Osteocyte (in vitro differentiated cells): ENCODE data around the gene RGL4. TPM values are rescaled to one million over a fixed set of nuclear protein-coding genes. Genes with fewer than 3 reads are reported as not detected.
"Not testable (repeated sequence)": the region's sequence is repeated elsewhere in the genome, so short reads cannot be mapped to it uniquely, and the experiment has no call there.

ENCODE experiments used
- DNase-seq: peaks from one replicate; pipeline ENCODE4 v3.0.0; 2021; ENCODE audit warnings: mixed read lengths; ENCODE audit not compliant: unreplicated experiment; ENCODE audit errors: extremely low spot score
- H3K27ac Mint-ChIP-seq: one replicate; pipeline ENCODE4 v1.8.0; 2021; ENCODE audit warnings: mild to moderate bottlenecking, mixed read lengths; ENCODE audit not compliant: unreplicated experiment
- H3K27me3 Mint-ChIP-seq: one replicate; pipeline ENCODE4 v1.8.0; 2021; ENCODE audit warnings: mixed read lengths; ENCODE audit not compliant: unreplicated experiment
- H3K36me3 Mint-ChIP-seq: one replicate; pipeline ENCODE4 v1.8.0; 2021; ENCODE audit warnings: mixed read lengths; ENCODE audit not compliant: unreplicated experiment
- H3K4me1 Mint-ChIP-seq: one replicate; pipeline ENCODE4 v1.8.0; 2021; ENCODE audit warnings: mixed read lengths; ENCODE audit not compliant: unreplicated experiment
- H3K4me3 Mint-ChIP-seq: one replicate; pipeline ENCODE4 v1.8.0; 2021; ENCODE audit warnings: mild to moderate bottlenecking, moderate library complexity, mixed read lengths; ENCODE audit not compliant: unreplicated experiment
- H3K9me3 Mint-ChIP-seq: one replicate; pipeline ENCODE4 v1.8.0; 2021; ENCODE audit warnings: mixed read lengths; ENCODE audit not compliant: unreplicated experiment
- total RNA-seq: library from RNA; stranded (reverse); gene quantifications from 2 replicates; pipeline ENCODE4 v1.2.1, GENCODE V29; 2021
- TF ChIP-seq, protein P1 (sequence below): fragments of 200-600 bp; sonication (generic); IDR thresholded peaks from 2 replicates; pipeline ENCODE4 v1.5.0; 2021; ENCODE audit warnings: antibody characterized with exemption, mild to moderate bottlenecking, moderate library complexity

RGL4 gene
- total RNA-seq, 1 donor from 2014 or later = not detected

DNA sequence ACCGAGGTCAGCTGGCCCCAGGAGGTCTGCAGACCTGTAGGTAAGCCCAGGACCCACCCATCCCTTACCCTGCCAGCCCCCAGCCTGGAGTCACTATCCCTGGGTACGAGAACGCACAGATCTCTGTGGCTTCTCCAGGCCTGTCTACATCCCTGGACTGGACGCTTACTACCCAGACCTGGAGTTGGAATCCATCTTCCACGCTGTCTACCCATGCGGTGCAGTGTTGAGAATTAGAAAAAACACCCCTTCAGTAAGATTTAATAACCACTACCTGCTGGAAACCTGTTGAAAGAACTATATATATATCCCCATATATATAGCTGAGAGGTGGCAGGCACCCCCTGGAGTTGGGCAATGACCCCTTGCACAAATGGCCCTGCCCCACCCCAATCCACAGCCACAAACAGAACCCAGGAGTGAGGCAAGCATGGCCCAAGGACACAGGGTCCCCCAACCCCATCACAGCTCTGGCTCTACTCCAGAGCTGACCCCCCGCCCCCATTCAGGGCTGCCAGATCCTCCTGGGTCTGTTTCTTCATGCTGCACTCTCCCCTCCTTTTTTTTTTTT lies 17.7 kb upstream of the RGL4 start:
- TF ChIP-seq, protein P1, sequence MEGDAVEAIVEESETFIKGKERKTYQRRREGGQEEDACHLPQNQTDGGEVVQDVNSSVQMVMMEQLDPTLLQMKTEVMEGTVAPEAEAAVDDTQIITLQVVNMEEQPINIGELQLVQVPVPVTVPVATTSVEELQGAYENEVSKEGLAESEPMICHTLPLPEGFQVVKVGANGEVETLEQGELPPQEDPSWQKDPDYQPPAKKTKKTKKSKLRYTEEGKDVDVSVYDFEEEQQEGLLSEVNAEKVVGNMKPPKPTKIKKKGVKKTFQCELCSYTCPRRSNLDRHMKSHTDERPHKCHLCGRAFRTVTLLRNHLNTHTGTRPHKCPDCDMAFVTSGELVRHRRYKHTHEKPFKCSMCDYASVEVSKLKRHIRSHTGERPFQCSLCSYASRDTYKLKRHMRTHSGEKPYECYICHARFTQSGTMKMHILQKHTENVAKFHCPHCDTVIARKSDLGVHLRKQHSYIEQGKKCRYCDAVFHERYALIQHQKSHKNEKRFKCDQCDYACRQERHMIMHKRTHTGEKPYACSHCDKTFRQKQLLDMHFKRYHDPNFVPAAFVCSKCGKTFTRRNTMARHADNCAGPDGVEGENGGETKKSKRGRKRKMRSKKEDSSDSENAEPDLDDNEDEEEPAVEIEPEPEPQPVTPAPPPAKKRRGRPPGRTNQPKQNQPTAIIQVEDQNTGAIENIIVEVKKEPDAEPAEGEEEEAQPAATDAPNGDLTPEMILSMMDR = no peak
- no peak overlapping the region for H3K27ac Mint-ChIP-seq
- no peak overlapping the region for H3K4me3 Mint-ChIP-seq
- no peaks in the 10 kb centered on the region for H3K27me3 Mint-ChIP-seq
- H3K36me3 Mint-ChIP-seq = peaks cover 3% of the 10 kb centered on the region
- H3K4me1 Mint-ChIP-seq = no peaks in the 10 kb centered on the region
- DNase-seq = no peak
- no peaks in the 10 kb centered on the region for H3K9me3 Mint-ChIP-seq

DNA sequence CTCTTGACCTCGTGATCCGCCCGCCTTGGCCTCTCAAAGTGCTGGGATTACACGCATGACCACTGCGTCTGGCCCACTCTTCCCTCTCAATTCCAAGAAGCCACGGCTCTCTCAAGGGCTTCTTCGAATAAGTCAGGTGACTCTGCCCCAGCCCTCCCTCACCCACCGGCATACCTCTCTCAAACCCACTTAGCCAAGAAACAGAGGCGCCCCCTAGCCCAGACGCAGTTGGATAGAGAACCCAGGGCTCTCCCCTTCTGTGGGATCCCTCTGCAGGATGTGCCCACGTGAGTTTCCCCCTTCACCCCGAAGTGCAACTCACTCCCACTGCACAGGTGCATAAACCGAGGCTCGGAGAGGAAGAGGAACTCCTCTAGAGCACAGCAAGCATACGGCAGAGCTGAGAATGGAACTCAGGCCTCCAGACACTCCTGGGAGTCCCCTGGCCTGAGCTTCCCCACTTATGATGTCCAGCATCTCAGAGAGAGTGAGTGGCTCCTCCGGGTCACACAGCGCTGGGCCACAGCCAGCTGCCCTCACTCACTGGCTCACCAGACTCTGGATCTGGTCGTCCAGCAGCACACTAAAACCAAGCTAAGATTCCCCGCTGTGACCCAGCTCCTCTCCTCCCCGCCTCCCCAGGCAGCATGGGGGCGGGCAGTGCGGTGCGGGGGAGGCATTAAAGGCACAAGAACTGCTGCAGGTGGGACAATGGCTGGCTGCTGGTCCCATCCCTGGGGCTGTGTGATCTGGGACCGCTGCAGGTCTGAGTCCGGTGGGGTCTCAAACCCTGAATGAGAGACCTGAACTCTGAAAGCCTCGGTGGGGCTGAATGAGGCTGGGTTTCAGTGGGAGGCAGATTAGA lies 16.8 kb upstream of the RGL4 start:
- Mint-ChIP-seq H3K27me3 (no peaks in the 10 kb centered on the region), H3K9me3 (no peaks in the 10 kb centered on the region), H3K27ac (no peak overlapping the region), H3K4me3 (no peak overlapping the region), H3K4me1 (no peaks in the 10 kb centered on the region), H3K36me3 (peaks cover 3% of the 10 kb centered on the region)
- DNase-seq = no peak
- TF ChIP-seq, protein P1 = no peak

DNA sequence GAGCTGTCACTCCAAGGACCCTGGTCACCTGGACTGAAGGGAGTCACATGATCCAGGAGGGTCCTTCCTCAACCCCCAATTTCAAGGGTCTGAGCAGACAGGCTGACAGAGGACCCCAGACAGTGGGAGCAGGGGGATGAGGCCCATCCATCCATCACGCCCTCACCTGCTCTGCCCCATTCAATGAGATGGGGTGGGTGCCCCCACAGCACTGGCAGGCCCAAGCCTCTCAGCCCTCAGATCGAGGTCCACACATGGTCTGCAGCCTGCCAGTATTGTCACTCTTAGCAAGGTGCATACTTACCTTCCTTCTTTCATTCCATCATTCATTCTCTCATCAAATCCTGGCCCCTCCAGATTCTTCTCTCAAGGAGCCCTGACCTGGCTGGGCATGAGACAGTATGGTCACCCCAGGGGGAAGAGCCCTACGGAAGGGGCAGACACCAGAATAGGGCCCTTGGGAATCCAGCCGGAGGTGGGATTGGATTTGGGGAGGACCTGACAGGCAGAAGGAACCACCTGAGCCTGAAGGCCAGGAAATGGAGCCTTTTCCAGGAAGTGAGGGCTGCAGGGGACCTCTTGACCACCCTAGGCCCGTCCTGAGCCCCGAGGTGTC lies 15.8 kb upstream of the RGL4 start:
- DNase-seq, H3K4me1 Mint-ChIP-seq, H3K9me3 Mint-ChIP-seq: not testable (repeated sequence)

DNA sequence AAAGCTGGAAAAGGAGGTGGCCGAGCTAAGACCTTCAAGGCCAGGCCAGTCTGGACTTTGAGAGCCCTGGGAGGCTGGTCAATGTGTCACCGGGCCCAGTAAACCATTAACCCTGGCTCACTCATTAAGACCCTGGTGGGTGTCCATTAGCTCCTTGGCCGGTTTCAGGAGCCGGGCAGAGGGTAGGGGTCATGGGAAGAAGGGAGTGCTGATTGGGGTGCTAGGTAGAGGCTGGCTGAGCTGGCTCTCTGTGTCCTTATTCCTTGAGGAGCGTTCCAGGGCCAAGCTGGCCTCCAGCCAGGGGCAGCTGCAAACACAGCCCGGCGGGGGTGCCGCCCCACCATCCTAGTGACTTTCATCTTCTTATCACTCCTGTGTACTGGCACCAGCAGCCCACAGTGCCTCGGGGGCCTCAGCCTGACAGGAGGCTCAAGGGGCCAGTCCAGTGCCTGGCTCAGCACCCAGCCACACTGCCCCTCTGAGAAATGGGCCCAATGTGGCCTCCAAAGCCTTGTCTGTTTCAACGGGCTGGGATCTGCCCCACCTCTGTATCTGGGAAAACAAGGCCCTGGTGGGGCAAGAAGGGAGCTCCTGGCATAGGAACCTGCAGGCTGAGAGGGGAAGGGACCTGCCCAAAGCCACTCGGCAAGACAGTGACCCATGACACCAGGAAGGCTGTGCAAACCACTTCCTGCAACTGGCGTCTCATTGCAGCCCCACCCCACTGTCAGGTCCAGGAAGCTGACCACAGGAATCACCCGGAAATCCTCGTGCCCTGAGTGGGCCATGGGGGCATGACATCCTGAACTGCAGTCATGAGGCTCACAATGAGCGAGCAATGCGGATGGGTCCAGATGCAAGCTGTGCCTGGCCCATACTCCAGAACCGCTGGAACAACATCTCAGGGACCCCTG lies 15.1 kb upstream of the RGL4 start:
- DNase-seq = no peak
- no peaks in the 10 kb centered on the region for H3K27me3 Mint-ChIP-seq
- no peaks in the 10 kb centered on the region for H3K9me3 Mint-ChIP-seq
- TF ChIP-seq, protein P1 = no peak
- H3K36me3 Mint-ChIP-seq = peaks cover 9% of the 10 kb centered on the region
- no peak overlapping the region for H3K27ac Mint-ChIP-seq
- no peaks in the 10 kb centered on the region for H3K4me1 Mint-ChIP-seq
- H3K4me3 Mint-ChIP-seq = no peak overlapping the region

More for the DNA sequence above, 15.8 kb upstream of the RGL4 start:
- not testable (repeated sequence) for H3K27me3 Mint-ChIP-seq, H3K27ac Mint-ChIP-seq, H3K4me3 Mint-ChIP-seq, H3K36me3 Mint-ChIP-seq

DNA sequence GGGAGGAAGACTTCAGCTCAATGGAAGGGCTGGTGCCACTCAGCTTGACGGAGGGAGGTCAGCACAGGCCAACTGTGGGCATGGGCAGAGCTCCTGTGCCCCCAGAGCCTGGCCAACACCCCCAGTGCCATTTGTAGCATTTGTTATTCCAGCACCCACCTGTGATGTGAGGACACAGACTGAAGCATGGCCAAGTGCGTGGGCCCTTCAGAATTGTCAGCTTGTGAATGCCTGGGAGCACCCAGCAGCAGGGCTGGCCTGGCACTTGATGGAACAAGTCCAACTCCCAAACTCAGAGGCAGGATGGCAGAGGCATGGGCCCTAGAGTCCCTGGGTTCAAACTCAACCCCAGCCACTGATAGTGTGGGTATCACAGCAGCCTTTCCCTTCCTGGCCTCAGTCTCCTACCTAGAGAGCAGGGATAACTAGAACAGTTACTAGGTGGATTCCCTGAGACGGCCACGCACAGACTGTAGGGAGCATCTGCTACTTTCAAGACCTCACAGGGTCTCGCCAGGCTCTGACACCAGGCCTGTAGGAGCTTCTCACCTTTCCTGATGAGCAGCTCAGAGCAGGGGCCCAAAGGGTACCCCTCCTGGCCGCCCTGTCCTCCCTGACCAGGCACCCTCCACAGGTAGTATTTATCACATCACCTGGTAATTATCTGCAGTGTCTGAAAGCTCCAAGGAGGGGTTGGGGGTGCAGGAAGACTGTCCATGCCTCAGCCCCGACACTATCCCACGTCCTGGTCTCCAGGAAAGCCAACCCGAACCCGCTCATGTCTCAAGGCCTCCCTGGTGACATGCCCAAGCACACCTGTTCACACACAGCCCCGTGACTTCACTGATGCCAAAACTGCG lies 13.7 kb upstream of the RGL4 start:
- DNase-seq, H3K27ac Mint-ChIP-seq, H3K4me1 Mint-ChIP-seq, H3K9me3 Mint-ChIP-seq, H3K4me3 Mint-ChIP-seq, H3K27me3 Mint-ChIP-seq: not testable (repeated sequence)
- peaks cover 15% of the 10 kb centered on the region for H3K36me3 Mint-ChIP-seq
